Activated naive CD4-positive, alpha-beta T cell treated with anti-CD3 and anti-CD28 coated beads, Interleukin-2, amount 50 U/mL, for 16 hours (primary cell): ENCODE measurements around the gene EIF3A.
"Not testable (repeated sequence)": the region's sequence is repeated elsewhere in the genome, so short reads cannot be mapped to it uniquely, and the experiment has no call there.

ENCODE experiments used
- DNase-seq: peaks from one replicate; pipeline ENCODE4 v3.0.0-alpha.2; 2020

The EIF3A gene

DNA sequence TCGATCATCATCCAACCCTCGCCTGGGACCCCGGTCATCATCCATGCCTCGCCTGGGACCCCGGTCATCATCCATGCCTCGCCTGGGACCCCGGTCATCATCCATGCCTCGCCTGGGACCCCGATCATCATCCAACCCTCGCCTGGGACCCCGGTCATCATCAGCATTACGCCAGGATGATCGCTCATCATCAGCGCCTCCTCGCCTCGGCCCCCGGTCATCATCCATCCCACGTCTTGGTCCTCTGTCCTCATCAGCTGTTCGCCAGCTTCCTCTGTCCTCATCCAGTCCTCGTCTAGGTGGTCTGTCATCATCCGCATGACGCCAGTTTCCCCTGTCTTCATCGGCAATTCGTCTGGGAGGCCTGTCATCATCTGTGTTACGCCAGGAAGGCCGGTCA is 38.4 kb downstream of the EIF3A start:
- DNase-seq: no peak

DNA sequence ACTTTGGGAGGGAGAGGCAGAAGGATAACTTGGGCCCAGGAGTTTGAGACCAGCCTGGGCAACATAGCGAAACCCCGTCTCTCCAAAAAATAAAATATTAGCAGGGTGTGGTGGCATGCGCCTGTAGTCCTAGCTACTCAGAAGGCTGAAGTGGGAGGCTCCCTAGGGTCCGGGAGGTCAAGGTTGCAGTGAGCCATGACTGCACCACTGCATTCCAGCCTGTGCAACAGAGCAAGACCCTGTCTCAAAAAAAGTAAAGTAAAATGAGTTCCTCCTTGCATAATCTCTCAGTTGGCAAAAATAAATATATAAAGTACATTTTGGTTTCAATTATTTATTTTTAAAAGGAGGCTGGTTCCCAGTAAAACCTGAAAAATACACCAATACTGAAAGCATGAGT is 39.3 kb downstream of the EIF3A start:
- DNase-seq: no peak

DNA sequence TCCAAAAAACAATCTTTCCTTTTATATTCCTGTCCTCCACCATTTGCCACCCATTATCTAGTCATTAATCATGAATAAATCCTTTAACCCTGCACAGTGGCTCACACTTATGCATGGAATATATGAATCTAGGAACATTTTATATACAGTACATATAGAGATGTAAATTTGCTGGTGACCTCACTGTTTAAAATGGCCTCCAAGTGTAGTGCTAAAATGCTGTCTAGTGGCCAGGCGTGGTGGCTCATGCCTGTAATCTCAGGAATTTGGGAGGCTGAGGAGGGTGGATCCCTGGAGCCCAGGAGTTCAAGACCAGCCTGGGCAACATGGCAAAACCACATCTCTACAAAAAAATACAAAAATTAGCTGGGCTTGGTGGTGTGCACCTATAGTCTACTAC is 41.5 kb downstream of the EIF3A start:
- no peak for DNase-seq

DNA sequence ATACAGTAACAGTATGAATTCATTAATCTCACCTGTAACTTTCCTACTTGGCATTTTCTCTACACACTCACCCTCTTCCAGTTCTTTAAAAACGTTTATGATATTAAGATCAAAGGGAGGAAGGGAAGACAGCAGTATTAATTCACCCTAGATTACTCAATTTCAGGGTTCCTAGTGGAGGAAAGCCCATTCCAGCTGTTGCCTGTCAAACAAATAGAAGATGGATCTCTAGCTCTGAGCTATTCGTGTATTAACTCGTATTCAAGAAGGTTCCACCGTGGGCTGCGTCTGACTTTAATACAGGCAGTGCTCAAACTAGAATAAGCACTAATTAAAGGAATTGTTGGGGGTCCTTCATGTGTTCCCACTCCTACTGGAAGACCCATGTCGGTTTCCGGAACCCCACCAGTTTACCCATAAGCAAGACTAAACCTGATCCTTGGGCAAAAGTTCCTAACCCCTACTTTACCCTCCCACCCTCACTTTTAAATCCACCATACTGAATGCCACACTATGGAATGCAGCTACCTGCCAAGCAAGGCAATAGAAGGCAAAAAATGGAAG is 49.0 kb downstream of the EIF3A start:
- DNase-seq: no peak

DNA sequence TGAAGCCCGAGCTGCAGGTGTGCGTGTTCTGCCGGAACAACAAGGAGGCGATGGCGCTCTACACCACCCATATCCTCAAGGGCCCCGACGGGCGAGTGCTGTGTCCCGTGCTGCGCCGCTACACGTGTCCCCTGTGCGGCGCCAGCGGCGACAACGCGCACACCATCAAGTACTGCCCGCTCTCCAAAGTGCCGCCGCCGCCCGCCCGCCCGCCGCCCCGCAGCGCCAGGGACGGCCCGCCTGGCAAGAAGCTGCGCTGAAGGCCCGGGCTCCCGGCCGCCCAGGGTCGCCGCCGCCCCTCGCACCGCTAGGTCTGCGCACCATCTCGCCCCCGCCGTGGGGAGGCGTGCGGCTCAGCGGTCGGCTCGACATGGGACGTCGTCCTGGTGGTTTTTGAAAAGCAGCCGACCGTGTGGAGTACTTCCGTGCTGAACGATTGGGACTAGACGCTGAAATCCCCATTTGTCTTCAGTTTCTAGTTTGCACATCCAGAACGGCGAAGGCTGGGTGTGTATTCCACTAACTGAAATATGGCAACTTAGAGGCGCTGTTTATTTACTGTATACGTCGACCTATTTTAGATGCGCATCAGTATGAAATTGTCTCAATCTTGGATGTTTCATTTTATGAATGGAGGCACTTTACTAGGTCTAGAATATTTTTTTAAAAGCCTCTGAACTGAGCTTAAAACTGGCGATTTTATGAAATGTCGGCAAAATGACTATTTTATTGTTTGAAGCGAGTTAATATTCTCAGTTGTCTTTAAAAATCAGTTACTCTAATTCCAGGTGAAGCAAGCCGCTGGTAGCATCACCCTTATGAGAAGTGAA is 50.0 kb downstream of the EIF3A start:
- peak; percentile 50 for DNase-seq

DNA sequence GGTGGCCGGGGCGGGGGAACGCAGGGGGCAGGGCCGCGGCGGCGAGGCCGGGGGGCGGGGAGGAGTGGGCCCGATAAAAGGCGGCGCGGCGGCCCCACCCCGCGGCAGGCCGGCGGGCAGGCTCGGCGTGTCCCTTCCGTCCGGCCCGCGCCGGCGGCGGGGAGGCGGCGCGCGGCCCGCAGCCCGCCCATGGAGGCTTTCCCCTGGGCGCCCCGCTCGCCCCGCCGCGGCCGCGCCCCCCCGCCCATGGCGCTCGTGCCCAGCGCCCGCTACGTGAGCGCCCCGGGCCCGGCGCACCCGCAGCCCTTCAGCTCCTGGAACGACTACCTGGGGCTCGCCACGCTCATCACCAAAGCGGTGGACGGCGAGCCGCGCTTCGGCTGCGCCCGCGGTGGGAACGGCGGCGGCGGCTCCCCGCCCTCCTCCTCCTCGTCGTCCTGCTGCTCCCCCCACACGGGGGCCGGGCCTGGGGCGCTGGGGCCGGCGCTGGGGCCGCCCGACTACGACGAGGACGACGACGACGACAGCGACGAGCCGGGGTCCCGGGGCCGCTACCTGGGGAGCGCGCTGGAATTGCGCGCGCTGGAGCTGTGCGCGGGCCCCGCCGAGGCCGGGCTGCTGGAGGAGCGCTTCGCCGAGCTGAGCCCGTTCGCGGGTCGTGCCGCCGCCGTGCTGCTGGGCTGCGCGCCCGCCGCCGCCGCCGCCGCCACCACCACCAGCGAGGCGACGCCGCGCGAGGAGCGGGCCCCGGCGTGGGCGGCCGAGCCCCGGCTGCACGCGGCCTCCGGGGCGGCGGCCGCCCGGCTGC is 50.8 kb downstream of the EIF3A start, which contains the start of gene NANOS1:
Gene NANOS1 (plus strand): TSS at position 102 of the 808 bp plus-strand sequence. CDS start 88 bp downstream, at position 190.
- peak; percentile 29 for DNase-seq

DNA sequence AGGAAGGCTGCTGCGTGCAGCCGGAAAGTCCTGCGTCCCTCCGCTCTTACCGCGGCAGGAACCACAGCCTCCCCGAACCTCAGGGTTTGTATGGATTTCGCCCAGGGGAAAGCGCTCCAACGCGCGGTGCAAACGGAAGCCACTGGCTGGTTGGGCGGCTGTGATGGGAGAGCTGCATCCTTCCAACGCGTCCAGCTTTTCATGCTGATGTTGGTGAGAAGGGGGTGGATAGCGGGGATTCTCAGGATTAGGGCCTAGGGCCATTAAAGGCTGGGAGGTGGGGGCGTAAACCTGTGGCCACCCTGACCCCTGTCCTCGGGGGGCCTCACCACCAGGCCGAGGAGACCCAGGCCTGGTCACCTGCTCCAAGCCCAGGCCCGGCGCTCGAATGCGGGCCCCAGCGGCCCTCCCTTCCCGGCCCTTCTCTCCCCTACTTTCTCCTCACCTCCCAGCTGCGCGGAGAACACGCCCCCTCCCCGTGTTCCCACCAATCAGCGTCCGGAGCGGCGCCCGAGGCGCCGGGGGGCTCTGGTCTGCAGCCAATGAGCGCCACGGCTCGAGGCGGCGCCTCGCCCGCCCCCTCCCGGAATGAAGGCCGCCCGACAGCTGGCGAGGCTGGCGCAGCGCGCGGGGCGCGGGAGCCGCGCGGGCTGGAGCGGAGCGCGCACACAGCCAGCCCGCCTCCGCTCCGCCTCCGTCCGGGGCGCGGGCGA is 51.6 kb downstream of the EIF3A start:
- DNase-seq: peak; percentile 81

DNA sequence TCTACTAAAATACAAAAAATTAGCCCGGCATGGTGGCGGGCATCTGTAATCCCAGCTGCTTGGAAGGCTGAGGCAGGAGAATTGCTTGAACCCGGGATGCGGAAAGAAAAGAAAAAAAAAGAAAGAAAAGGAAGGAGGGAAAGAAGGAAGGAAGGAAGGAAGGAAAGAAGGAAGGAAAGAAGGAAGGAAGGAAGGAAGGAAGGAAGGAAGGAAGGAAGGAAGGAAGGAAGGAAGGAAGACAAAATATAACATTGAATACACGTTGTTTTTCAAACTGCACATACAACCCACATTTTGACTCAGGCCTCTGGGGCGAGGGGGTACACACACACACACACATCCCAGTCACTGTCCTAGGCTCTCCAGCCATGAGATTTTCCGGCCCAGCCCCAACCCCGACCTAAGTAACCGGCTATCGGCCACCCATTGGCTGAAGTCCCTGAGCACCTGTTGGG is 52.1 kb downstream of the EIF3A start:
- DNase-seq: not testable (repeated sequence)

DNA sequence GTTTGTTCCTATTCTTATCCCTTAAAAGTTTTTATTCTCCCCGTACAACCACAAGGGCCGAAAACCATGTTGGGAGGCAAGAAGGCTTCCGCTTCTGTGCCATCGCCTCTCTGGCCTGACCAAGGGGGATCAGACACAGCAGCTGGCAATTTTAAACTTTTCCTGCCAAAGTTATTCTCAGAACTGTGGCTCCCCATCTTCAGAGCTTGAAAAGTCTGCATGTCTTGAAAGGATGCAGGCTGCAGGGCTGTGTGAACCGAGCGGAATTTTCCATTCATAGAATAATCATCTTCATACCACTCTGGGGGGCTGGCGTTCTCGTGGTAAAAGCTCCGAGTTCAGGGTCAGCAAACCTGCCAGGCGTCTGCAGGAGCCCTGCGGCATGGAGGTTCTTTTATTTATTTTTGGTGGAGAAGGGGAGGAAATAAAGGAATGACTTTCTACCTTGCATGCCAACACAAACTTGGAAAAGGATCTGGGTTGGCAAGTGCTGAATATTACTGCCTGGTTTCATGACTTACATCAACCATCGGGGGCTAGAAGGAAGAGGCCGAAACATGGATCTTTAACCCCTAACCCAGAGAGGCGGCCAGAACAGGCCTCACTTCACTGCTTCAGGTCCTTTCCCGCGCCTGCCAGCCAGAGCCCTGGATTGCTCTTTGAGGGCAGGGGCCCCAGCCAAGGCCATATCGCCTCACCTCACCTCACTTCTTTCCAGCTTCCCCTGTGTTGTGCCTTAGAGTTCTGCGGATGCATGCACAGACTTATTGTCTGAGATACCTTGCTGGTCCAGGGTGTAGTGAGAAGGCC is 54.1 kb downstream of the EIF3A start:
- DNase-seq: no peak

DNA sequence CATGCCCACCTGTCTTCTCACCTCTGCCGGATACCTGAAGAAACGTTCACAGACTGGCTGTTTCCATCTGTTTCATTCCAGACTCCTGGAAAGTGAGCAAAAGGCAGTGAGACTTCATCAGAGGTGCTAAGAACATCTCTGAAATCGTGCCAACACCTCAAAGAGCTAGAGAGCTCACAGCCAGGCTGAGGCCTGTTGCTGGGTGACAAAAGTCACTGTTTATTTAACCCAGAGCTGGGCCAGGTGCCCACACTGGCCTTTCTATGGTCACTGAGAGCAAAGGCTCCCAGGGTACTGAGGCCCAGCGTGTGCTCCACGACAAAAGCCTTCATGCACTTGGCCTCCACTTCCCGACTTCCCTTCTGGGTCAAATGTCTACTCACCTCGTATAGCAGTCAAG is 54.8 kb downstream of the EIF3A start:
- no peak for DNase-seq

DNA sequence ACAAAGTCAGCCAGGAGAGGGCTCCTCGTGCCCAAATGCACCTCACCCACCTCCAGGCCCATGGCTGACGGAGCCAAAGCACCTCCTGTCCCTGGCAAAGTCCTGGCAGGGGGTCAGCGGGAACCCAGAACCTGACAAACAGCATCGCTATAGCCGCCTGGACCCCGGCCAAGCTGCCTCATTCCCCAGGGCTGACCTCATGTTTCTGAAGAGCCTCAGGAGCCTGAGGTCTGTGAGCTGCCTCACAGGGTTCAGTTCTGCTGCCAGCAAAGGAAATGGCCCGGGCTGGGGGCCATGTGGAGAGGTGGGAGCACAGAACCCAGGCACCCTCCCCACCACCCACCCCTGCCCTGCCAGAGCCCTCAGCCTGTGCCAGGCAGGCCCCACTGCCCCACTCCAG is 55.3 kb downstream of the EIF3A start:
- no peak for DNase-seq

DNA sequence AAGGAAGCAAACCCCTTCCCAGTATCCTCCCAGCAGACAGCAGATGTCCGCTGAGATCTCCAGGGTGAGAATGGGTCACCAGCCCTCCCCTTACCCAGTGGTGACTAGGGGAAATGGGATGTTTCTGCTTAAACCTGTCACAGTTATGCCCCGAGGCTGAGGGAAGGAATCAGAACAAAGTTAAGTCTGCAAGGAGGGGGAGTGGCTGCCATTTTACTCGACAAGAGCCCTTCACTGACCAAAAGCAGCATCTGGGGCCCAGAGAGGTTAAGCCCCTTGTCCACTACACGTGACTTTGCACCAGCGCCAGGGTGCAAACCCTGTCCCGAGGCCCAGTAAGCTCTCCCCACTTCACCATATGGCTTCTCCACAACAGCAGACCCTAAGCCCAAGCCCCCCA is 55.7 kb downstream of the EIF3A start:
- no peak for DNase-seq

DNA sequence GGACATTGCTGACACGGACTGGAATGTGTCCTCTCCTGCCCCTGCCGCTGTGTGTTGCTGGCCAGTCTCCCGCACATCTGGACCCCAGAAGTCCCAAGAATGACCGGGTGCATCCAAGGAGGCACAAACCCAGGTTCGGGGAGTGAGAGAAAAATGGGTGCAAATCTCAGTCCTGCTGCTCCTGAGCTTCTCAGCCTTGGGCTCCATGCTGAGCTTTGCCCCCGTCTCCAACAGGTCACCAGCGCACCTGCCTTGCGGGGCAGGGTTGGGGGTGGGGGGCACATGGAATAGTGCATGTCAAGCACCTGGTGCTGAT is 57.1 kb downstream of the EIF3A start:
- DNase-seq: no peak

DNA sequence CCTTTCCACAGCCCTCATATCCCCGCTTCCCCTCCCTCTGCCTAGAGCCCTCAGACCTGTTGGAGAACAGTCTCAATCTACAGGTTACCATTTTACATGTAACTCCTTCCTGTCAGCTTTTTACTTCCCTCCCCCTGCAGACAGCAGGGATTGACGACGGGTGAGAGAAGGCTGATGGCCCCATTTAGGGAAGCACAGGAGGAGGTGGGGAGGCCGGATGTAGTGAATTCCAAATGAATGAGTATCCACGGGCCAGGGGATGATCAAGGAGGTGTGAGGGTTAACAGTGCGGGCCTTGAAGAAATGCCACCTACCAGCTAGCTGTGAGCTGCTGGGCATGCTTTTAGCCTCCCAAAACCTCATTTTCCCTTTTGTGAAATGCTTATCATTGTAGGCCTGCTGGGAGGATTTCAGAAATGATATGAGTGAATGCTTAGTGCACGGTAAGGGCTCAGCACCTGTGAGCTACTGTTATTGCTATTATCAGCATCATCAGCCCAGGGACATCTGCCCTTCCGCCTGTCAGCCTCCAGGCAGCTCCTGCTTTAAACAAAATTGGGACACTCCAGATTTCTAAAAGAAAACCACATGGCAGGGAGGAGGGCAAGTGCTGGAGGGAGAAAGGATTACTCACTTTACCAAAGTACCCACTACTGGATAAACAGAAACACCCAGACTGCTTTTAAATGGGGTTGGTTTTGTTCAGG is 57.6 kb downstream of the EIF3A start:
- DNase-seq: no peak

DNA sequence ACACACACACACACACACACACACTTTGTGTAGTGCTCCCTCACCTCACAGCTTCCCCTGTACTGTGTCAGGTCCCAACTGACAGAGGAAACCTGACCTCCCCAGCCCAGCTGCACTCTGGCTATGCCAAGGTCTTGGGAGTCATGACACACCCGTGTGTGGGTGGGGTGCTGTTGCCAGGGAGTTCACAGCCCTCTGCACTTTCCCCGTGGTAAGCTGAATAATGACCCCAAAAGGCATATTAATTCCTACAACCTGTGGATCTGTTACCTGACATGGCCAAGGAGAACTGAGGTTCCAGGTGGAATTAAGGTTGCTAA is 60.0 kb downstream of the EIF3A start:
- DNase-seq: peak; percentile 19

DNA sequence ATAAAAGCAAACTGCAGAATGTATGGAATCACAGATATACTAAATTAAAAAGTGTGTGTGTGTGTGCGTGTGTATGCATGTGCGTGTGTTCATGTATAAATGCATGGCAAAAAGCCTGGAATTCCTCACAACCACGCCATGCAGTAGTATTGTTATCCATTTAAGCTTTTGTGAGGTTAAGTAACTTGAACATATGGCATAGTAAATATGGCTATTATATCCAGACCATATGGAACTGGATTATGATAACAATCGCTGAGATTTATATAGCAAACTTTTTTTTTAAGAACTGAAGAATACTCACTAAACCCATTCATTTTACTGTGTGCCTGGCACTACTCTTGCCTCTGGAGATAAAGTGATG is 73.4 kb downstream of the EIF3A start:
- no peak for DNase-seq

DNA sequence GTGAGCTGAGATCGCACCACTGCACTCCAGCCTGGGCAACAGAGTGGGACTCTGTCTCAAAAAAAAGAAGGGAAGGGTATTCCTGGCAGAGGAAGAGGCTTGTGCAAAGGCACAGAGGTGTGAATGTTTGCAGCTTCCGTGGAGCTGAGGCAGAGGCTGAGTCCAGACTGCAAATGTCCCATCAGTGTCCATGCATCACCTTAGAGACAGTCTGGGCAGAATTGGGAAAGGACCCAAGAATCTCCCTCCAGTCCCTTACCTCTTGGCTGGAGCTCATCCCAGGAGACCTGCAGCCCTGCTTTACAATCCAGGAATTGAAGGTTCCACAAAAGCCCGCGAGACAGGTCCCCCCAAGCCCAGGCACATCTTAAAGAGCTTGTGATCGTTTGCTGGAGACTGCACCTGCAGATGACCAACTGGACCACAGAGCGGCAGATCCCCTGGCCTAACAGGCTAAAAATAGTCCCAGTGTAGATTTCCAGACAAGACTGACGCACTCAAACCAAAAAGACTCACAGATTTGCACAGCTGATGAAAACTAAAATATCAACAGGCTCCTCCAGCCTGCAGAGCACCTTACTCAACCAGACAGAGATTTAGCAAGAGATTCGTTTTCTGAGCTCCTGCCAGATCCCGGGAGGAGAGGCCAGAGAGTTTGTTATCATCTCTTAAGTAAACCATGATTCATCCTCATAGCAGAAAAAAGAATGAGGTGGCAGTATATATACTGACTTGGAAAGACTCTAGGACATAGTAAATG is 74.0 kb downstream of the EIF3A start:
- DNase-seq: no peak

DNA sequence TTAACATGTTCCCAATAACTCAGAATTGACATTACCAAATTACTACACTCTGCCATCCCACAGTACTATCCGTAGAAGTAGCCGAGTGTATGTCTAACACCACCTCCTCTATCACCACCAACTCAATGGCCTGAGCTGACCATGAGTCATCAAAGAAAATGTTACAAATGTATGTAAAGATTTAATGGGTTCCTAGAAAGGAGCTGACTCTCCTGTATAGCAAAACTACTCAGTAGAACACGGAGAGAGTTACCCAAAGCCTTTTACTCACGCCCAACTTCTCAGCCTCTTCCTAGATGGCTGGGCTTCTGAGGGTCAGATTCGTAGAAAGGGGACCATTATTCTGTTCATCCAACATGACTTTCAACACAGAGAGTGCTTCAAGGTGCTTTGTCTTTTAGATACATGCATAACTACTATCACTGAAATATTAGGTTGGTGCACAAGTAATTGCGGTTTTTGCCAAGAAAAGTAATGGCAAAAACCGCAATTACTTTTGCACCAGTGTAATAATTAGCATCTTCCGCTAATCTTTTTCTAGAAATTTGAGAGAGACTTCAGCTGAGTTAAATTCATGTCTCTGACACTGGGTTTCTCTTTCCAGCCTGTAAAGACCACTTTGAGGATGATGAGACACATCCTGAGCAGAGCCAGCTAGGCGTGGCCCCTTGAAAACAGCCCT is 75.1 kb downstream of the EIF3A start:
- no peak for DNase-seq

DNA sequence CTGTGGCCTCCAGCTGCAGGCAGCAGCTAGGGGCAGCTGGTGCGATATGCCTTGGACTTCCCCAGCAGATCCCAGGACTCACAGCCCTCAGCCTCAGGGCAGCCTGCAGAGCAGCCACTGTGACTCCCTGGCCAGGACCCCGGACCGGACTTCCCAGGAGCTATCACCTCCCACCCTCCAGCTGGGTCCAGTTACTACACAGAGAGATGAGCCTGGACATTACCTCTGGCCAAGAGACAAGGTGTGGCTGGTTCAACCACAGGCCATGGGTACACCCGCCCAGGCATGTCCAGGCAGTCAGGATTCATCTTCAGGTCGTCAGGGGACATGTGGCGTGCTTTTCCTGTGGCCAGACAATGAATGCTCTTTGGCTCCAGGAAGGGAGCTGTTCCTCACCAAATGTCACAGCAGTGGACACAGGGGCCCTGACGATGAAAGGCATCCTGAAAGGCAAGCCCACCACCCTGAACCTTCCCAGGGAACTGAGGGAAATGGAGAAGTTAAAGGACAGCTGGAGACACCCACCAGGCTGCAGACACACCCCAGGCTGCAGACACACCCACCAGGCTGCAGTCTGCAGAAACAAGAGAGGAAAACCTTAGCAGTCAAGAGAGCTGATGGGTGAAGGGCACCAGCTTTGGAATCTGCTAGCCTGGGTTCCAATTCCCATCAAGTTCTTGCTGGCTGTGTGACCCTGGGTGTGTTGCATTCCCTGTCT is 76.9 kb downstream of the EIF3A start:
- no peak for DNase-seq
